Astrocyte of the cerebellum (primary cell): ENCODE data around the gene RAD54L.
"Not testable (repeated sequence)": the region's sequence is repeated elsewhere in the genome, so short reads cannot be mapped to it uniquely, and the experiment has no call there.

ENCODE experiments used
- DNase-seq: peaks from one replicate; pipeline ENCODE4 v3.0.0-alpha.2; 2011; ENCODE audit warnings: low read depth
- H3K4me3 ChIP-seq: 2 replicates; pipeline ENCODE4 v1.5.1; 2011; ENCODE audit warnings: mild to moderate bottlenecking, low read depth, low read length, moderate library complexity
- in situ Hi-C: cut with HindIII; loops from 2 replicates; pipeline ENCODE4 v1.10.0; 2017; ENCODE audit warnings: low sequenced_read_pairs
- TF ChIP-seq, protein P1 (sequence below): IDR thresholded peaks from 2 replicates; pipeline ENCODE4 v1.5.1; 2012; ENCODE audit warnings: low read length, low read depth, moderate library complexity, mild to moderate bottlenecking; ENCODE audit errors: missing control alignments

Gene RAD54L

DNA sequence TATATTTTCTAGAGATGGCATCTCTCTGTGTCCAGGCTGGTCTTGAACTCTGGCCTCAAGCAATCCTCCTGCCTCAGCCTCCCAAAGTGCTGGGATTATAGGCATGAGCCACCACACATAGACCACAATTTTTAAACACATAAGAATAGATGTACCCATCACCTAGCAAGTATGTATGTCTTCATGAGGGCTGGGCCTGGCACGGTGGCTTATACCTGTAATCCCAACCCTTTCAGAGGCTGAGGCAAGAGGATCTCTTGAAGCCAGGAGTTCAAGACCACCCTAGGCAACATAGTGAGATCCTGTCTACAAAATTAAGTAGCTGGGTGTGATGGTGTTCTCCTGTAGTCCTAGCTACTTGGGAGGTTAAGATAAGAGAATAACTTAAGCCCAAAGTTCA lies 69.8 kb downstream of the RAD54L start:
- no peak overlapping the region for H3K4me3 ChIP-seq
- in situ Hi-C loops, result no loop called here
- TF ChIP-seq, protein P1, sequence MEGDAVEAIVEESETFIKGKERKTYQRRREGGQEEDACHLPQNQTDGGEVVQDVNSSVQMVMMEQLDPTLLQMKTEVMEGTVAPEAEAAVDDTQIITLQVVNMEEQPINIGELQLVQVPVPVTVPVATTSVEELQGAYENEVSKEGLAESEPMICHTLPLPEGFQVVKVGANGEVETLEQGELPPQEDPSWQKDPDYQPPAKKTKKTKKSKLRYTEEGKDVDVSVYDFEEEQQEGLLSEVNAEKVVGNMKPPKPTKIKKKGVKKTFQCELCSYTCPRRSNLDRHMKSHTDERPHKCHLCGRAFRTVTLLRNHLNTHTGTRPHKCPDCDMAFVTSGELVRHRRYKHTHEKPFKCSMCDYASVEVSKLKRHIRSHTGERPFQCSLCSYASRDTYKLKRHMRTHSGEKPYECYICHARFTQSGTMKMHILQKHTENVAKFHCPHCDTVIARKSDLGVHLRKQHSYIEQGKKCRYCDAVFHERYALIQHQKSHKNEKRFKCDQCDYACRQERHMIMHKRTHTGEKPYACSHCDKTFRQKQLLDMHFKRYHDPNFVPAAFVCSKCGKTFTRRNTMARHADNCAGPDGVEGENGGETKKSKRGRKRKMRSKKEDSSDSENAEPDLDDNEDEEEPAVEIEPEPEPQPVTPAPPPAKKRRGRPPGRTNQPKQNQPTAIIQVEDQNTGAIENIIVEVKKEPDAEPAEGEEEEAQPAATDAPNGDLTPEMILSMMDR, result no peak
- DNase-seq, result no peak

DNA sequence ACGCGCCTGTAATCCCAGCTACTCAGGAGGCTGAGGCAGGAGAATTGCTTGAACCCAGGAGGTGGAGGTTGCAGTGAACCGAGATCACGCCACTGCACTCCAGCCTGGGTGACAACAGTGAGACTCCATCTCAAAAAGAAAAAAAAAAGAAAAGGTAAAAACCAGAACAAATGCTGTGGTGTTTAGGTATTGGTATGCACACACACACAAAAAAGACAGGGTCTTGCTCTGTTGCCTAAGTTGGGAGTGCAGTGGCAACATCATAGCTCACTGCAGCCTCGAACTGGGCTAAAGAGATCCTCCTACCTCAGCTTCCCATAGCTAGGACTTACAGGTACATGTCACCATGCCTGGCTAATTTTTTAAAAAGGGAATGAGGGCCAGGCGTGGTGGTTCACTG lies 71.7 kb downstream of the RAD54L start:
- H3K4me3 ChIP-seq, DNase-seq, in situ Hi-C loops: not testable (repeated sequence)

DNA sequence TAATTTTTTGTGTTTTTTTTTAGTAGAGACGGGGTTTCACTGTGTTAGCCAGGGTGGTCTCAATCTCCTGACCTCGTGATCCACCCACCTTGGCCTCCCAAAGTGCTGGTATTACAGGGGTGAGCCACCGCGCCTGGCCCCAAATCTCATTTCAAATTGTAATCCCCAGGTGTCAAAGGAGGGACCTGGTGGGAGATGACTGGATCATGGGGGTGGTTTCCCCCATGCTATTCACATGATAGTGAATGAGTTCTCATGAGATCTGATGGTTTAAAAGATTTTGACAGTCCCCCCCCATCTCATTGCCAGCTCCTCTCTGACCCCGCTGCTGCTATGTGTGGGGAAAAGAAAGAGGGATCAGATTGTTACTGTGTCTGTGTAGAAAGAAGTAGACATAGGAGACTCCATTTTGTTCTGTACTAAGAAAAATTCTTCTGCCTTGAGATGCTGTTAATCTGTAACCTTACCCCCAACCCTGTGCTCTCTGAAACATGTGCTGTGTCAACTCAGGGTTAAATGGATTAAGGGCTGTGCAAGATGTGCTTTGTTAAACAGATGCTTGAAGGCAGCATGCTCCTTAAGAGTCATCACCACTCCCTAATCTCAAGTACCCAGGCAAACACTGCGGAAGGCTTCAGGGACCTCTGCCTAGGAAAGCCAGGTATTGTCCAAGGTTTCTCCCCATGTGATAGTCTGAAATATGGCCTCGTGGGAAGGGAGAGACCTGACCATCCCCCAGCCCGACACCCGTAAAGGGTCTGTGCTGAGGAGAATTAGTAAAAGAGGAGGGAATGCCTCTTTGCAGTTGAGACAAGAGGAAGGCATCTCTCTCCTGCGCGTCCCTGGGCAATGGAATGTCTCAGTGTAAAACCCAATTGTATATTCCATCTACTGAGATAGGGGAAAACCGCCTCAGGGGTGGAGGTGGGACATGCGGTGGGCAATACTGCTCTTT lies 72.7 kb downstream of the RAD54L start:
- H3K4me3 ChIP-seq, DNase-seq, in situ Hi-C loops: not testable (repeated sequence)

DNA sequence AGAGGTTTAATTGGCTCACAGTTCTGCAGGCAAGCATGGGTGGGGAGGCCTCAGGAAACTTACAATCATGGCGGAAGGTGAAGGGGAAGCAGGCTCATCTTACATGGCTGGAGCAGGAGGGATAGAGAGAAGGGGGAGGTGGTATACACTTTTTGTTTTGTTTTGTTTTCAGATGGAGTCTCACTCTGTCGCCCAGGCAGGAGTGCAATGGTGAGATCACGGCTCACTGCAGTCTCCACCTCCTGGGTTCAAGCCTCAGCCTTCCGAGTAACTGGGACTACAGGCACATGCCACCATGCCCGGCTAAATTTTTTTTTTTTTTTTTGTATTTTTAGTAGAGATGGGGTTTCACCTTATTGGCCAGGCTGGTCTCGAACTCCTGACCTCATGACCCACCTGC lies 74.6 kb downstream of the RAD54L start:
- in situ Hi-C loops, H3K4me3 ChIP-seq, DNase-seq: not testable (repeated sequence)

DNA sequence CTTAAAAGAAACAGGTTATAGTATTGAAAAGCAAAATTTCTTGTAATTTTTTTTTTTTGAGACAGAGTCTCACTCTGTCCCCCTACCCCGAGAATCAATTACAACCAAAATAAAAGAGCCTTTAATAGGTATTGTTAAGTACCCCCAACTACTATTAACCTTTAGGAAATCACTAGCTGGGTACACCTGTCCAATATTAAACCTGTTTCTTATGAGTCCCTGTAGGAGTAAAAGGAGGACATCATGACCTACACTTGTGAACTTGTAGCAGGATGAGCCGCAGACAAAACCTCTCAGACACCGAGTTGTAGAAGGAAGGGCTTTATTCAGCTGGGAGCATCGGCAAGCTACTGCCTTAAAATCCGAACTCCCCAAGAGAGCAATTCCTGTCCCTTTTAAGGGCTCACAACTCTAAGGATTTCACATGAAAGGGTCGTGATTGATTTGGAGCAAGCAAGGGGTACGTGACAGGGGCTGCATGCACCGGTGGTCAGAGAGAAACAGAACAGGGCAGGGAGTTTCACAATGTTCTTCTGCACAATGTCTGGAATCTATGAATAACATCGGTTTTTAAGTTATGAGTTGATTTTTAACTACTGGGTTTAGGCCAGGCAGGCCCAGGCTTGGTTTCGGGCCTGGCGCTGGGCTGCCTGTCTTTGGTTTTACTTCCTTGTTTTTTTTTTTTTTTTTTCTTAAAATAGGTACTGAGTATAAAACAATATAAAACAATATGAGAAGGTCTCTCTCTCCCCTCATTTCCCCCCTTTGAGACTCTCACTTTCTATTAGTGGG lies 77.9 kb downstream of the RAD54L start:
- DNase-seq, H3K4me3 ChIP-seq, in situ Hi-C loops: not testable (repeated sequence)
